K562 treated with DMSO at 1 percent for 12 hours (cell line): ENCODE measurements around the gene RAPGEF3. TPM values are rescaled to one million over a fixed set of nuclear protein-coding genes. Genes with fewer than 3 reads are reported as not detected.

ENCODE experiments used
- total RNA-seq: library from RNA; unstranded; fragments of 300-600 nt; gene quantifications from 2 replicates; pipeline ENCODE4 v1.2.3, GENCODE V29; 2022; ENCODE audit not compliant: insufficient read depth

Gene RAPGEF3
- 0.26 and 0.67 TPM in 2 replicates for total RNA-seq

DNA sequence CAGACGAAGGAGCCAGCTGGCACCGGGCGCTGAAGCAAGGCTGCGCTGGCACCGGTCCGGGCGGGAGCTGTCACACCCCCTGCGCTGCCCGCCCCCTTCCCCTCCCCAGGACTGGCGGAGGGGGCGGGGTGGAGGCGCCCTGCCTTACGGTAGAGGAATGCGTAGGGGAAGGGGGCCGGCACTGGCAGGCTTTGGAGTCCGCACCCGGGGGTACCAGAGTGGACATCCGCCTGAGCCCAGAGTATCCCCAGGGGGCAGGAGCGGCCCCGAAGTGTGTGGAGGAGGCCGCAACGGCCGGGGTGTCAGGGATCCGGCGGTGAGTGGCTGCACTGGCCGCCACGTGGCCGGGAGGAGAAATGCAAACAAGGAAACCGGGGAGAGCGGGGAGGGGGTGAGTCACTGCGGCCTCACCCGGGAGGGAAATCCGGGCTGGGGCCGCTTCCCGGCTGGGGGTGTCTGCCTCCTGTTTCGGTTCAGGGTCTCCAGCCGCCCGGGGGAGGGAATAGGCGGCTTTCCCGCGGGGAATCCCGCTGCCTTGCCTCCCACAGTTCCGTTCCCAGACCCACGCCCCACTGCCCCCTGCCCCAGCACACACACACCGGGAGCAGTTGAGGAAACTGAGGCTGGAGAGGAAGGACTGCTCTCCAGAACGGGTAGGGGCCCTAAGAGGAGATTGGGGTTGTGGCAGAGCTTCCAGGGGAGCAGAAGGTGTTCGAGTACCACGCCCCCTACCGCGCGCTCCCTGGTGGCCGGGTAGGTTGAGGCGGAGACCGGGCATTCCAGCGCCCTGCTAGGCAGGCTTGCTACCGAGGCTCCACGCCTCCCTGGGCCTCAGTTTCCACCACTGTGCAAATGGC is at the start of gene RAPGEF3:
Gene RAPGEF3, minus strand, starts transcription at position 47 of the 857 bp plus-strand sequence. CDS start 324 bp downstream, outside the sequence.

GRCh38 chr12:47773062-47773857 is 14.6 kb upstream of the RAPGEF3 start, which contains the start of gene SLC48A1:
Gene SLC48A1 (plus strand): TSS chr12:47773238. CDS start chr12:47773305, 67 bp downstream.

DNA sequence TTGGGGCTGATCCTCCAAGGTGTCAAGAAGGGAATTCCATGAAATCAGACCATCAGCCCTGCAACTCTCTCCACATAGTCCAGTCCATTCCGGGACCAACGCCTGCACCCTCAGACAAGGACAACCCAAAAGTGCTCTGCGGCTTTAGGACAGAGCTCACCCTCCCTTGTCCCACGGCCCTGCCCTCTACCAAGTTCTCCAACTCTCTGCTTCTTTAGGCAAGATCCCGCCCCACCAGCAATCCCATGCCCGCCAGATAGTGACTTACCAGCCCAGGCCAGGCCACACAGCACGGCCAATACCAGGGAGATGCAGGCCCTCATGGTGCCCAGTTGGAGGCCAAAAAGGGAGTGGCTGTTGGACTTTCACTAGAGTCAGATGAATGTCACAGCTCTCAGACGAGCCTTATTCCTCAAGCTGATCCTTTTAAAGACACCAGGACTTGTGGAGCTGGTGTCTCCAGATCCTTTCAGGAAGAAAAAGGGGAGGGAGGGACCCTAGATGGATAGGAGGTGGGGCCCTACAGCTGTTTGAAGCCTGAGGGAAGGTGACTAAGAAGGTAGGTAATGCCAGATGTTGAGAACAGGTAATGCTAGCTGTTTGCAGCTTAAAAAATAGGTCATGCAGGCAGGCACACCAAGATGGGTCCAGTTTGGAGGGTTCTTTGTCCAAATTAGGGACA is 33.4 kb downstream of the RAPGEF3 start, which contains the start of gene ENDOU:
Gene ENDOU, minus strand, starts transcription at position 400 of the 682 bp plus-strand sequence. Its CDS starts 77 bp downstream, at position 323.

DNA sequence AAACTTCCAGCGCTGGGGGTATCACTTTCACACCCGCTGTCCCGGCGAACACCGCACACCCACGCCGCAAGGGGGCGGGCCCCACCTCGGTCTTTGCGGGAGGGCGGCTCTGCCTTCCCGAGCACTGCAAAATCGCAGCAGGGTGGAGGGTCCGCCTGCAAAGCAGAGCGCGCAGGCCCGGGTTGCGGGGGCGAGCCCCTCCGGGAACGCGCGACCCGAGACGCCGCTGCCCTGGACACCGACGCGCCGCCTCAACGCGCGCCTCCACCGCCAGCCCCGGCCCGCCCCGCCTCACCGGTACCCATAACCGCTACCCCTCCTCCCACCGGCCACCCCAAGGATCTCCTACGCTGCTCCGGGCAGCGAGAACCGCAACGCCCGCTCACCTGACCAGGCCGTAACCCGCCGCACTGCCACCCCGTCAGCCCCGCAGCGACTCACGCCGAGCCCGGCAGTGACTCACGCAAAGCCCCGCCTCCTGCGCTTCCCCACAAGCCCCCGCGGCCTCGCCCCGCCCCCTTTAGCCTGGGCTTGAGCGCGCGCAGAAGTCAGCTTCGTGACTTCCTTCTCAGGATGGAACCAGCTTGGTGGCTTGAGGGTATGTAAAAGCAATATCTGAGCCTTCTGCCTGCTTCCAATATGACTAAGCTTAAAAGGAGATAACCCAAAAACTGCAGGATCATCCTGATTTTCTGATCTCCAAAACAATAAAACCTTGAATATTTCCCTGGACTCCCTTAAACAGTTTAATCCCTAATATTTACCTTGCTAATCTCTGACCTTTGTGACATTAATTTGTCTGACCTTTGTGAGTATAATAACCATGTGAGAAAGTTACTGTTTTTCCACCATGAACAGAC is 52.9 kb downstream of the RAPGEF3 start, which contains the start of gene RPAP3:
Gene RPAP3, minus strand, starts transcription at position 465 of the 860 bp plus-strand sequence. CDS start 3,190 bp downstream, outside the sequence.

Other genes with a start within 250 kb of the RAPGEF3 start
- 15.9 and 50.9 TPM in 2 replicates for gene RPAP3, start 52.9 kb downstream of the RAPGEF3 start, total RNA-seq
- not detected in 2 replicates for gene ENDOU, start 33.4 kb downstream of the RAPGEF3 start, total RNA-seq
- 28.8 and 48.4 TPM in 2 replicates for gene SLC48A1, start 14.4 kb upstream of the RAPGEF3 start, total RNA-seq
- 27.5 and 52.4 TPM in 2 replicates for gene HDAC7, start 61.0 kb upstream of the RAPGEF3 start, total RNA-seq
- 1.9 and 5.5 TPM in 2 replicates for gene VDR, start 146.1 kb upstream of the RAPGEF3 start, total RNA-seq
- 112 and 150 TPM in 2 replicates for gene TMEM106C, start 204.7 kb upstream of the RAPGEF3 start, total RNA-seq
- gene COL2A1, start 245.6 kb upstream of the RAPGEF3 start, total RNA-seq = not detected in 2 replicates